GM23338 (cell line): ENCODE data around the gene CEACAM19. TPM values are rescaled to one million over a fixed set of nuclear protein-coding genes. Genes with fewer than 3 reads are reported as not detected.

Experiments used
- ATAC-seq: fragments of 200-7000 bp; cut with Tn5 transposase; 3 replicates; pipeline ENCODE4 v1.9.1; 2020
- DNase-seq: peaks from one replicate; pipeline ENCODE4 v3.0.0-alpha.2; 2015; ENCODE audit warnings: low spot score
- H2AFZ ChIP-seq: fragments of 200-600 bp; sonication (generic); 2 replicates; pipeline ENCODE4 v1.8.0; 2016; ENCODE audit warnings: antibody characterized with exemption, mild to moderate bottlenecking, moderate library complexity
- H3F3A ChIP-seq: fragments of 200-600 bp; sonication (generic); replicated peaks from 2 replicates; pipeline ENCODE4 v1.8.0; 2017; ENCODE audit warnings: antibody characterized with exemption, mixed run types, low read depth
- H3K27ac ChIP-seq: fragments of 200-600 bp; sonication (generic); 2 replicates; pipeline ENCODE4 v1.6.1; 2016; ENCODE audit warnings: low read depth
- H3K27me3 ChIP-seq: fragments of 200-600 bp; sonication (generic); 2 replicates; pipeline ENCODE4 v1.8.0; 2016; ENCODE audit warnings: mild to moderate bottlenecking, mixed run types, moderate library complexity; ENCODE audit not compliant: insufficient read depth
- H3K36me3 ChIP-seq: fragments of 200-600 bp; sonication (generic); 2 replicates; pipeline ENCODE4 v1.8.0; 2016; ENCODE audit warnings: mild to moderate bottlenecking; ENCODE audit not compliant: insufficient read depth
- H3K4me1 ChIP-seq: fragments of 200-600 bp; sonication (generic); 2 replicates; pipeline ENCODE4 v1.8.0; 2016; ENCODE audit warnings: mild to moderate bottlenecking, moderate library complexity; ENCODE audit not compliant: insufficient read depth
- H3K4me2 ChIP-seq: fragments of 200-600 bp; sonication (generic); 2 replicates; pipeline ENCODE4 v1.7.1; 2017; ENCODE audit warnings: mixed run types
- H3K4me3 ChIP-seq: fragments of 200-600 bp; sonication (generic); 2 replicates; pipeline ENCODE4 v1.6.1; 2016; ENCODE audit warnings: mixed run types
- H3K79me2 ChIP-seq: fragments of 200-600 bp; sonication (generic); replicated peaks from 2 replicates; pipeline ENCODE4 v1.8.0; 2017; ENCODE audit warnings: mild to moderate bottlenecking; ENCODE audit not compliant: insufficient read depth
- H3K9me2 ChIP-seq: fragments of 200-600 bp; sonication (generic); 2 replicates; pipeline ENCODE4 v1.8.0; 2017; ENCODE audit not compliant: insufficient read depth
- H4K20me1 ChIP-seq: fragments of 200-600 bp; sonication (generic); replicated peaks from 2 replicates; pipeline ENCODE4 v1.8.0; 2017; ENCODE audit warnings: mild to moderate bottlenecking; ENCODE audit not compliant: insufficient read depth
- H3K27ac Mint-ChIP-seq: 2 replicates; pipeline ENCODE4 v1.8.0; 2020; ENCODE audit warnings: inconsistent platforms, mild to moderate bottlenecking, moderate library complexity, mixed read lengths
- H3K27me3 Mint-ChIP-seq: 3 replicates; pipeline ENCODE4 v1.8.0; 2022; ENCODE audit warnings: low read depth, mild to moderate bottlenecking, moderate library complexity, mixed read lengths, inconsistent platforms; ENCODE audit not compliant: insufficient read depth, poor library complexity
- H3K36me3 Mint-ChIP-seq: 3 replicates; pipeline ENCODE4 v1.8.0; 2021; ENCODE audit warnings: low read depth, mild to moderate bottlenecking, inconsistent platforms, moderate library complexity, mixed read lengths
- H3K4me1 Mint-ChIP-seq: 3 replicates; pipeline ENCODE4 v1.8.0; 2020; ENCODE audit warnings: mild to moderate bottlenecking, inconsistent platforms, mixed read lengths
- H3K4me3 Mint-ChIP-seq: 3 replicates; pipeline ENCODE4 v1.8.0; 2021; ENCODE audit warnings: moderate library complexity, mild to moderate bottlenecking, inconsistent platforms, mixed read lengths
- H3K9me3 Mint-ChIP-seq: 3 replicates; pipeline ENCODE4 v1.8.0; 2020; ENCODE audit warnings: moderate library complexity, mild to moderate bottlenecking, inconsistent platforms, mixed read lengths
- NANOG ChIP-seq: IDR thresholded peaks from 2 replicates; pipeline ENCODE4 v1.6.1; 2016; ENCODE audit warnings: antibody characterized with exemption, borderline replicate concordance
- POLR2AphosphoS5 ChIP-seq: IDR thresholded peaks from 2 replicates; pipeline ENCODE4 v1.6.1; 2016; ENCODE audit warnings: antibody characterized with exemption, low read depth
- STAT1 ChIP-seq: IDR thresholded peaks from one replicate; pipeline ENCODE4 v1.6.1; 2016; ENCODE audit warnings: antibody characterized with exemption; ENCODE audit not compliant: unreplicated experiment
- ZNF114 ChIP-seq: fragments of 250-450 bp; sonication (Bioruptor Pico); IDR thresholded peaks from 2 replicates; pipeline ENCODE4 v1.5.0; 2020; ENCODE audit warnings: mild to moderate bottlenecking, moderate library complexity
- ZNF331 ChIP-seq: fragments of 250-450 bp; sonication (Bioruptor Pico); IDR thresholded peaks from 2 replicates; pipeline ENCODE4 v1.5.0; 2020; ENCODE audit warnings: low read depth, mild to moderate bottlenecking, moderate library complexity
- ZNF462 ChIP-seq: fragments of 250-450 bp; sonication (Bioruptor Pico); IDR thresholded peaks from 2 replicates; pipeline ENCODE4 v1.5.0; 2020; ENCODE audit warnings: mild to moderate bottlenecking, moderate library complexity
- polyA plus RNA-seq: library from polyadenylated mRNA; unstranded; fragments of >200 nt; fragmentation: Nextera tagmentation; extraction: Ambion mirVana; gene quantifications from 2 replicates; pipeline ENCODE4 v1.2.1, GENCODE V29; 2016
- total RNA-seq: library from RNA; depleted of rRNA; stranded (reverse); fragments of >200 nt; shearing (Covaris generic); gene quantifications from 2 replicates; pipeline ENCODE4 v1.2.3, GENCODE V29; 2014

The CEACAM19 gene
- total and polyA plus RNA-seq, 2 experiments from 2014 or later = 0.38 to 0.76 TPM

- TF ChIP-seq NANOG (no peak), ZNF331 (CRISPR knock-in tag) (no peak), ZNF462 (CRISPR knock-in tag) (no peak), STAT1 (no peak), ZNF114 (CRISPR knock-in tag) (no peak), POLR2AphosphoS5 (no peak)
- H3F3A ChIP-seq = no peaks in the 10 kb centered on the region
- no peaks in the 10 kb centered on the region for H3K36me3 ChIP-seq
- H3K4me3 Mint-ChIP-seq = no peak overlapping the region
- no peak overlapping the region for H3K27ac ChIP-seq
- H3K9me3 Mint-ChIP-seq = no peaks in the 10 kb centered on the region; the same call in 2 of the 3 replicates
- H3K4me3 ChIP-seq = no peak overlapping the region
- no peak overlapping the region for H3K4me2 ChIP-seq
- no peaks in the 10 kb centered on the region for H3K79me2 ChIP-seq
- H3K36me3 Mint-ChIP-seq = no peaks in the 10 kb centered on the region
- H2AFZ ChIP-seq = no peak overlapping the region
- H3K9me2 ChIP-seq = no peaks in the 10 kb centered on the region
- H3K4me1 ChIP-seq = peaks cover 19% of the 10 kb centered on the region
- no peak for ATAC-seq
- peaks cover 8% of the 10 kb centered on the region for H3K27me3 Mint-ChIP-seq
- H3K27ac Mint-ChIP-seq = no peak overlapping the region
- H3K27me3 ChIP-seq = no peaks in the 10 kb centered on the region
- no peak for DNase-seq
- H4K20me1 ChIP-seq = no peaks in the 10 kb centered on the region
- peaks cover 16% of the 10 kb centered on the region; the same call in 2 of the 3 replicates for H3K4me1 Mint-ChIP-seq
Observed at GRCh38 chr19:44635581-44636438, 35.5 kb upstream of the CEACAM19 start.
